Liver (tissue), 9 donors: ENCODE data around the gene SPA17. TPM values are rescaled to one million over a fixed set of nuclear protein-coding genes. Genes with fewer than 3 reads are reported as not detected.

Experiments used
- DNase-seq: peaks from one replicate; pipeline ENCODE4 v3.0.0-alpha.2; 2017; ENCODE audit warnings: low spot score
- H3K27ac ChIP-seq, 2 donors: one replicate each; pipeline ENCODE4 v1.7.0; 2013; ENCODE audit warnings: inconsistent platforms in 2 of 2, low read length in 2 of 2, control low read depth in 1 of 2, low read depth in 1 of 2, mild to moderate bottlenecking in 1 of 2
- H3K27me3 ChIP-seq, 4 donors: one replicate each; pipeline versions ENCODE4 v1.6.1 to v1.7.0; 2013; ENCODE audit warnings: low read length in 3 of 4, inconsistent platforms in 1 of 4, mild to moderate bottlenecking in 1 of 4, moderate library complexity in 1 of 4; ENCODE audit not compliant: control insufficient read depth in 4 of 4, insufficient read depth in 4 of 4
- H3K36me3 ChIP-seq, 4 donors: one replicate each; pipeline versions ENCODE4 v1.6.1 to v1.7.0; 2013; ENCODE audit warnings: low read length in 3 of 4, mild to moderate bottlenecking in 3 of 4, low read depth in 1 of 4, moderate library complexity in 1 of 4; ENCODE audit not compliant: control insufficient read depth in 4 of 4, insufficient read depth in 3 of 4
- H3K4me1 ChIP-seq, 4 donors: one replicate each; pipeline versions ENCODE4 v1.6.1 to v1.7.0; 2013; ENCODE audit warnings: low read length in 3 of 4, mild to moderate bottlenecking in 3 of 4, moderate library complexity in 1 of 4; ENCODE audit not compliant: control insufficient read depth in 4 of 4, insufficient read depth in 4 of 4
- H3K4me3 ChIP-seq, 3 donors: one replicate each; pipeline versions ENCODE4 v1.6.1 to v1.7.0; 2013; ENCODE audit warnings: low read length in 3 of 3, control low read depth in 1 of 3, low read depth in 1 of 3, mild to moderate bottlenecking in 1 of 3
- H3K9ac ChIP-seq, 2 donors: one replicate each; pipeline ENCODE4 v1.7.0; 2013; ENCODE audit warnings: low read length in 2 of 2, mild to moderate bottlenecking in 2 of 2, moderate library complexity in 2 of 2, control low read depth in 1 of 2, low read depth in 1 of 2
- H3K9me3 ChIP-seq, 4 donors: one replicate each; pipeline versions ENCODE4 v1.6.1 to v1.7.0; 2013; ENCODE audit warnings: low read length in 3 of 4; ENCODE audit not compliant: control insufficient read depth in 4 of 4
- FOXA1 ChIP-seq: IDR thresholded peaks from 2 replicates; pipeline ENCODE4 v1.6.1; 2016; ENCODE audit warnings: antibody characterized with exemption
- FOXA2 ChIP-seq: IDR thresholded peaks from 2 replicates; pipeline ENCODE4 v1.6.1; 2016; ENCODE audit warnings: antibody characterized with exemption
- GABPA ChIP-seq, 2 donors: IDR thresholded peaks in 1 of 2; conservative IDR thresholded peaks in 1 of 2; 2 replicates each; pipeline ENCODE4 v1.6.1; 2016; ENCODE audit warnings: antibody characterized with exemption in 2 of 2, mild to moderate bottlenecking in 1 of 2, moderate library complexity in 1 of 2
- HNF4A ChIP-seq, 2 donors: conservative IDR thresholded peaks; 2 replicates each; pipeline ENCODE4 v1.6.1; 2016; ENCODE audit warnings: antibody characterized with exemption in 2 of 2, mild to moderate bottlenecking in 2 of 2
- HNF4G ChIP-seq: IDR thresholded peaks from 2 replicates; pipeline ENCODE4 v1.6.1; 2016; ENCODE audit warnings: antibody characterized with exemption
- JUND ChIP-seq, 2 donors: IDR thresholded peaks; 2 replicates each; pipeline ENCODE4 v1.6.1; 2016; ENCODE audit warnings: antibody characterized with exemption in 2 of 2
- MAX ChIP-seq: IDR thresholded peaks from 2 replicates; pipeline ENCODE4 v1.6.1; 2016; ENCODE audit warnings: antibody characterized with exemption
- NR2F2 ChIP-seq: IDR thresholded peaks from 2 replicates; pipeline ENCODE4 v1.6.1; 2016; ENCODE audit warnings: antibody characterized with exemption
- RAD21 ChIP-seq, 2 donors: IDR thresholded peaks; 2 replicates each; pipeline ENCODE4 v1.6.1; 2016; ENCODE audit warnings: antibody characterized with exemption in 2 of 2, mild to moderate bottlenecking in 2 of 2
- REST ChIP-seq: IDR thresholded peaks from 2 replicates; pipeline ENCODE4 v1.6.1; 2016; ENCODE audit warnings: antibody characterized with exemption, mild to moderate bottlenecking
- RXRA ChIP-seq, 2 donors: IDR thresholded peaks; 2 replicates each; pipeline ENCODE4 v1.6.1; 2017 to 2018; ENCODE audit warnings: antibody characterized with exemption in 2 of 2, mild to moderate bottlenecking in 1 of 2
- SP1 ChIP-seq: IDR thresholded peaks from 2 replicates; pipeline ENCODE4 v1.6.1; 2018; ENCODE audit warnings: antibody characterized with exemption, mild to moderate bottlenecking
- TAF1 ChIP-seq: conservative IDR thresholded peaks from 2 replicates; pipeline ENCODE4 v1.6.1; 2016; ENCODE audit warnings: antibody characterized with exemption, mild to moderate bottlenecking
- YY1 ChIP-seq: IDR thresholded peaks from 2 replicates; pipeline ENCODE4 v1.6.1; 2016; ENCODE audit warnings: antibody characterized with exemption, mild to moderate bottlenecking
- WGBS: extraction: QIAGEN DNeasy Blood & Tissue Kit; methylation state at CpG from one replicate; pipeline ENCODE4 v1.1.7; 2013; 5-methylcytosine and 5-hydroxymethylcytosine counted together
- polyA plus RNA-seq, 2 donors: library from polyadenylated mRNA; stranded (reverse) in 1 of 2; unstranded in 1 of 2; fragments of 200-250 nt in 1 of 2; fragments of >200 nt in 1 of 2; fragmentation: Nextera tagmentation in 1 of 2; extraction: Ambion mirVana in 1 of 2; gene quantifications; one replicate each; pipeline versions ENCODE4 v1.2.1 to v1.2.3, GENCODE V29; 2013 to 2015
- total RNA-seq, 2 donors: library from RNA; depleted of rRNA; stranded (reverse); fragments of >200 nt; gene quantifications; one replicate each; pipeline ENCODE4 v1.2.3, GENCODE V29; 2014
- donor health status: healthy.
- donor health status: healthy.
- donor health status: healthy.
- donor health status: healthy.
- donor health status: healthy.

SPA17 gene
- total and polyA plus RNA-seq, 4 donors = 0.47 to 3.2 (median 1.9) TPM

- no peaks in the 10 kb centered on the region for H3K27me3 ChIP-seq
- no peak for DNase-seq
- H3K27ac ChIP-seq = no peak overlapping the region
- WGBS = 90% methylated on average over 5 of the region's 5 CpGs
- no peak overlapping the region for H3K9ac ChIP-seq
- no peak for TF ChIP-seq GABPA (IDR thresholded peaks at IDR 0.05 in 1 of 2, conservative IDR thresholded peaks at IDR 0.05 in 1 of 2)
- TF ChIP-seq TAF1 = no peak
- TF ChIP-seq HNF4G = no peak
- no peak for TF ChIP-seq SP1
- no peak for TF ChIP-seq RXRA (IDR thresholded peaks at IDR 0.05)
- TF ChIP-seq HNF4A (conservative IDR thresholded peaks at IDR 0.05) = no peak
- TF ChIP-seq RAD21 (IDR thresholded peaks at IDR 0.05) = no peak
- H3K4me3 ChIP-seq = no peak overlapping the region
- H3K36me3 ChIP-seq = peaks cover 10 to 47% (median 41%) of the 10 kb centered on the region in 4 donors
- no peaks in the 10 kb centered on the region for H3K9me3 ChIP-seq
- H3K4me1 ChIP-seq = peaks cover 1 to 12% (median 9%) of the 10 kb centered on the region in 4 donors
These were observed 46.2 kb upstream of the SPA17 start for GRCh38 chr11:124627546-124627945.

GRCh38 chr11:124629961-124630360 is 43.7 kb upstream of the SPA17 start:
- H3K4me3 ChIP-seq = no peak overlapping the region
- no peaks in the 10 kb centered on the region for H3K27me3 ChIP-seq
- no peak for DNase-seq
- H3K9me3 ChIP-seq = no peaks in the 10 kb centered on the region
- WGBS = 88% methylated on average over 4 of the region's 4 CpGs
- no peak overlapping the region for H3K9ac ChIP-seq
- peaks cover 14 to 62% (median 56%) of the 10 kb centered on the region in 4 donors for H3K36me3 ChIP-seq
- H3K4me1 ChIP-seq = no peaks in the 10 kb centered on the region
- no peak overlapping the region for H3K27ac ChIP-seq
- TF ChIP-seq FOXA2 = no peak

DNA sequence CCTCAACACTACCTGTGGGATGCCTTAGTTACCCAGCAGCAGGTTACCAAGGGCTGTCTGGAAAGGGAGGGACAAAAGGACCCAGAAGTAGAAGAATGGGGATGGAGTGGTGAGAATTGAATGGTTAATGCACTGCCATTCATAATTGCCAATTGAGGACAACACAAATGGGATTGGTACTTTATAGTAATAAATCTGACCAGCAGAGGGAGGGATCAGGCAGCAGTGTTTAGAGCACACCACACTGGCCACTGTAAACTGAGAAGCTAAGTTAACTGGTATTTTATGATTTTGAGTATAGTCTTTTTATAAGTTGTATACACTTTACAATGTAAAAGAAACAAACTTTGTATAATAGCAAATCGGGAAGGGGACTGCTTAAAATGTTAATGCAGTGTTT is 40.3 kb upstream of the SPA17 start:
- Histone ChIP-seq H3K9ac (no peak overlapping the region), H3K36me3 (peaks cover 17 to 67% (median 63%) of the 10 kb centered on the region in 4 donors), H3K27ac (no peak overlapping the region), H3K9me3 (no peaks in the 10 kb centered on the region), H3K27me3 (no peaks in the 10 kb centered on the region), H3K4me3 (no peak overlapping the region), H3K4me1 (no peaks in the 10 kb centered on the region)
- TF ChIP-seq RAD21 (IDR thresholded peaks at IDR 0.05) (no peak), MAX (no peak), JUND (IDR thresholded peaks at IDR 0.05) (no peak), REST (no peak), RXRA (IDR thresholded peaks at IDR 0.05) (no peak), HNF4G (no peak), GABPA (IDR thresholded peaks at IDR 0.05 in 1 of 2, conservative IDR thresholded peaks at IDR 0.05 in 1 of 2) (no peak), TAF1 (no peak), SP1 (no peak), FOXA1 (no peak), NR2F2 (no peak), YY1 (no peak)
- 91% methylated on average over 1 of the region's 1 CpG for WGBS
- no peak for DNase-seq
